Common myeloid progenitor, CD34-positive (primary cell): ENCODE data around the gene MAP1LC3B2.

ENCODE experiments used
- CTCF ChIA-PET: fragments of 350-600 bp; sonication (Branson Sonifier 250); formaldehyde crosslinking; loops from one replicate; lab custom pipeline; 2021; ENCODE audit warnings: antibody characterized with exemption; lab: Charles Lee
- POLR2A ChIA-PET: fragments of 350-600 bp; sonication (Branson Sonifier 250); formaldehyde crosslinking; loops from one replicate; lab custom pipeline; 2021; ENCODE audit warnings: antibody characterized with exemption; lab: Charles Lee
- DNase-seq, 3 donors: peaks; one replicate each; pipeline versions ENCODE4 v3.0.0 to v3.0.0-alpha.2; 2013
- H3K27ac ChIP-seq, 2 experiments: 1 replicate in 1 of 2; 2 replicates in 1 of 2; pipeline ENCODE4 v1.7.0; 2013; ENCODE audit warnings: inconsistent platforms in 2 of 2, low read length in 2 of 2, mild to moderate bottlenecking in 2 of 2, low read depth in 1 of 2, moderate library complexity in 1 of 2; ENCODE audit not compliant: severe bottlenecking in 2 of 2, insufficient read depth in 1 of 2, poor library complexity in 1 of 2
- H3K27me3 ChIP-seq, 5 experiments: replicated peaks in 2 of 5; 1 replicate in 3 of 5; 2 replicates in 2 of 5; pipeline versions ENCODE4 v1.6.1 to v1.7.0; 2013; ENCODE audit warnings: low read length in 4 of 5, mild to moderate bottlenecking in 2 of 5, moderate library complexity in 2 of 5, inconsistent platforms in 1 of 5; ENCODE audit not compliant: insufficient read depth in 5 of 5, control insufficient read depth in 4 of 5
- H3K36me3 ChIP-seq, 4 experiments: 1 replicate in 2 of 4; 2 replicates in 2 of 4; pipeline versions ENCODE4 v1.6.1 to v1.7.0; 2013; ENCODE audit warnings: low read length in 3 of 4, control low read depth in 1 of 4, mild to moderate bottlenecking in 1 of 4; ENCODE audit not compliant: control insufficient read depth in 4 of 4, insufficient read depth in 4 of 4
- H3K4me1 ChIP-seq, 4 experiments: 1 replicate in 3 of 4; 2 replicates in 1 of 4; pipeline versions ENCODE4 v1.6.1 to v1.7.1; 2013; ENCODE audit warnings: low read length in 3 of 4, mild to moderate bottlenecking in 3 of 4, control low read depth in 1 of 4, inconsistent platforms in 1 of 4, moderate library complexity in 1 of 4; ENCODE audit not compliant: control insufficient read depth in 4 of 4, insufficient read depth in 4 of 4; ENCODE audit errors: control extremely low read depth in 1 of 4
- H3K4me3 ChIP-seq, 7 experiments: 1 replicate in 4 of 7; 2 replicates in 3 of 7; pipeline versions ENCODE4 v1.5.1 to v1.7.0; 2013; ENCODE audit warnings: mild to moderate bottlenecking in 7 of 7, low read length in 6 of 7, moderate library complexity in 6 of 7, inconsistent platforms in 2 of 7, low read depth in 2 of 7, control low read depth in 1 of 7; ENCODE audit not compliant: insufficient read depth in 4 of 7, control insufficient read depth in 1 of 7; ENCODE audit errors: extremely low read depth in 1 of 7
- H3K9me3 ChIP-seq, 5 experiments: 1 replicate in 4 of 5; 2 replicates in 1 of 5; pipeline versions ENCODE4 v1.6.1 to v1.7.1; 2013; ENCODE audit warnings: low read length in 4 of 5, mild to moderate bottlenecking in 2 of 5, inconsistent platforms in 1 of 5, low read depth in 1 of 5, moderate library complexity in 1 of 5; ENCODE audit not compliant: control insufficient read depth in 4 of 5, insufficient read depth in 2 of 5; ENCODE audit errors: control extremely low read depth in 1 of 5
- WGBS: methylation state at CpG from one replicate; pipeline ENCODE4 v1.1.5; 2013; ENCODE audit not compliant: insufficient coverage; 5-methylcytosine and 5-hydroxymethylcytosine counted together

Gene MAP1LC3B2

GRCh38 chr12:116595672-116596071 is 36.5 kb downstream of the MAP1LC3B2 start:
- Histone ChIP-seq H3K4me3 (no peak overlapping the region), H3K9me3 (no peaks in the 10 kb centered on the region), H3K27me3 (no peaks in the 10 kb centered on the region), H3K4me1 (peaks cover 15 to 63% (median 51%) of the 10 kb centered on the region in 4 experiments), H3K36me3 (no peaks in the 10 kb centered on the region), H3K27ac (no peak overlapping the region)
- ChIA-PET POLR2A (no interaction called here), CTCF (interaction anchor here (0.8 to 2.0 kb wide), 3 partner anchors 36 to 113 kb away, joined by 3 to 7 read pairs (median 4); partner anchors contain the start of gene MAP1LC3B2)
- DNase-seq: no peak

DNA sequence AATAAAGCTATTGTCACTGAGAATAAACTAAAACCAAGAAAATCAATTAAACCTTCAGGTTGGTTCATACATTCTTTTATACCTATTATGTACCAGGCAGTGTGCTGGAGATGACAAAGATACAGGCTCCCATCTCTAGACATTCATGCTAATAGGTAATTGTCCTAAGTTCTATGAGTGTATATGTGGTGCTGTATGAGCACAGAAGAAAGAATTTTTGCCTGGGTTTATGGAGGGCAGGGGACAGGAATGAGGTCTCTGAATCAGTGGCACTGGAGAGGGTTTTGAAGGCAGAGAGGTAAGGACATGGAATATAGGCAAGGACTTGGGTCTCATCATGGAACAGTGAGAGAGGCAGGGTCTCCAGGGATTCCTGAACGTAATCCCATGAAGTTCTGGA is 38.7 kb downstream of the MAP1LC3B2 start:
- Histone ChIP-seq H3K4me3 (no peak overlapping the region), H3K36me3 (no peaks in the 10 kb centered on the region), H3K27me3 (no peaks in the 10 kb centered on the region), H3K9me3 (no peaks in the 10 kb centered on the region), H3K27ac (no peak overlapping the region), H3K4me1 (peaks cover 12 to 60% (median 43%) of the 10 kb centered on the region in 4 experiments)
- DNase-seq: no peak
- WGBS: 100% methylated on average over 1 of the region's 1 CpG
- CTCF ChIA-PET: interaction anchor here (2.0 to 5.4 kb wide), 2 partner anchors 36 to 50 kb away, joined by 7 to 42 read pairs; partner anchors contain the start of gene MAP1LC3B2
- POLR2A ChIA-PET: interaction anchor here (0.9 kb wide), 1 partner anchor 38 kb away, joined by 3 read pairs; no protein-coding TSS in a partner anchor

GRCh38 chr12:116598311-116599284 is 39.4 kb downstream of the MAP1LC3B2 start:
- Histone ChIP-seq H3K27me3 (no peaks in the 10 kb centered on the region), H3K4me1 (peaks cover 12 to 59% (median 43%) of the 10 kb centered on the region in 4 experiments), H3K27ac (peak overlapping the region in 1 of 2 experiments; percentile 50), H3K36me3 (no peaks in the 10 kb centered on the region), H3K4me3 (no peak overlapping the region), H3K9me3 (no peaks in the 10 kb centered on the region)
- ChIA-PET POLR2A (interaction anchor here (0.9 kb wide), 1 partner anchor 39 kb away, joined by 3 read pairs; no protein-coding TSS in a partner anchor), CTCF (interaction anchor here (1.0 to 5.4 kb wide), 9 partner anchors 37 to 536 kb away, joined by 3 to 42 read pairs (median 4); partner anchors contain the start of gene MAP1LC3B2)
- peak in 1 of 3 donors; percentile 26 for DNase-seq
- WGBS: 94% methylated on average over 19 of the region's 22 CpGs

DNA sequence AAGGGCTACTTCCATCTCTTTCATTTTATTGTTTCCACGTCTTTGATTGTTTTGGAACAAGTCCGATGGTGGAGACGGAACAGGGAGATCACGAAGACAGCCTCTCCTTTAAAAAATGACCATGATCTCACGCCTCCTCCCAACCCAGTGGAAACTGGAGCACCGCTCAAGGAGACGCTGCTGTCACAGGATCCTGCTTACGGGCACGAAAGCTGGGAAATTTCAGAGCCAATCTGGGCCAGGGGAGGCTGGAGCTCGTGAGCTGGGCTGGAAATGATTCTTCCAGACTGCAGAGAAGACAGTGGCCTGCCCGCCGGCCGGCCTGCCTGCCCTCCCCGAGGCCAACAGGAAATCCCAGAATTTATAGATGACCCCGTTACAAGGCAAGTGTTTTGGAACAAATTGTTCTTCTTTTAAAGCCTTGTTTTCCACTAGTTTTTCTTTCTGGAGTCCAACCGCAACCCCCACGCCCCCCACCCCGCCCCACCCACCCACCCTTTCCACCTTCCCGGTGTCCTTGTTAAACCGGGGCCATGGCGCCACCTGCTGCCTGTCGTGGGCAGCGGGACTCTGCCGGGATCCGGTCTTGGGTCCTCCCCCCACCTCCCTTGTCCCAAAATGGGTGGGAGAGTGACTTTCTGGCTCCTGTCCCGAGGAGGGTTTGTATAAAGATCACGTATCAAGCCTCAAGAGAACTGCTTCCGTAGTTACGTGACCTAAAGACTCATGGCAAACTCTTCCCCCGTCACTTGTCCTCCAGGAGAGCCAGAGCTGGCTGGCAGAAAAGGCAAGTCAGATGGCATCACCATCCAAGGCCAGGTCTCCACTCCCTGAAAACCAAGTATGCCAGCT is 40.3 kb downstream of the MAP1LC3B2 start:
- no peaks in the 10 kb centered on the region for H3K27me3 ChIP-seq
- peaks cover 12 to 52% (median 36%) of the 10 kb centered on the region in 4 experiments for H3K4me1 ChIP-seq
- ChIA-PET POLR2A (no interaction called here), CTCF (interaction anchor here (0.8 to 5.4 kb wide), 27 partner anchors 10 to 597 kb away, joined by 3 to 42 read pairs (median 4); partner anchors contain the start of genes MAP1LC3B2 and MED13L)
- WGBS: 45% methylated on average over 13 of the region's 30 CpGs
- peak overlapping the region in 1 of 2 experiments; percentile 50 for H3K27ac ChIP-seq
- H3K9me3 ChIP-seq: no peaks in the 10 kb centered on the region
- DNase-seq: peak; percentile 72 to 76 (median 76)
- peak overlapping the region in 4 of 7 experiments; percentile 5 to 64 (median 42) for H3K4me3 ChIP-seq
- H3K36me3 ChIP-seq: no peaks in the 10 kb centered on the region

GRCh38 chr12:116600959-116601918 is 42.1 kb downstream of the MAP1LC3B2 start:
- 40% methylated on average over 1 of the region's 5 CpGs for WGBS
- H3K27me3 ChIP-seq: no peaks in the 10 kb centered on the region
- H3K4me1 ChIP-seq: peaks cover 6 to 44% (median 30%) of the 10 kb centered on the region in 4 experiments
- DNase-seq: peak in 2 of 3 donors; percentile 61 to 71
- no peaks in the 10 kb centered on the region for H3K36me3 ChIP-seq
- ChIA-PET POLR2A (no interaction called here), CTCF (interaction anchor here (0.6 to 5.4 kb wide), 27 partner anchors 7 to 621 kb away, joined by 3 to 42 read pairs (median 4); partner anchors contain the start of genes MAP1LC3B2 and MED13L)
- no peak overlapping the region for H3K27ac ChIP-seq
- peaks cover 0 to 6% (median 0%) of the 10 kb centered on the region in 5 experiments for H3K9me3 ChIP-seq
- no peak overlapping the region for H3K4me3 ChIP-seq
